ENCODE measurements around the gene ILK. TPM values are rescaled to one million over a fixed set of nuclear protein-coding genes. Genes with fewer than 3 reads are reported as not detected.

The ILK gene
- total RNA-seq, 4 donors from 2014 or later = 159 to 211 (median 169) TPM

DNA sequence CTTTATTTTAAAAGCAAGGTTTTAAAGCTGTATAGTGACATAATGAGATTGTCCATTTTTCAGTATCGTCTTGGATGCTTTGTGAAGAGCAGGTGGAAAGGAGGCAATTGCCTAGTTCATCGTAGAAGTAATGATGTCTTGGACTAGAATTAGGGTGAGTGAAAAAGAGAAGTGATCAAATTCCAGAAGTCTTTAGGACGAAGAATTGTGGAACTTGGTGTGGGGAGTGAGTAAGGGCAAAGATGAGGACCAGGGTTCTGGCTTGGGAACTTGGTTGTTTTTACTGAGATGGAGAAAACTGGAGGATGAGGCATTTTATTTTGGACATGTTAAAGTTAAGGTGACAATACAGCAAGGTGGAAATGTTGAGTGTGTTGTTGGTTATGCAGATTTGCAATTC lies 1.2 kb downstream of the ILK start:
- WGBS, 2 donors (ENCODE audit: low coverage in 1 of 2) = 15 to 18% methylated on average over 3 of the region's 3 CpGs

DNA sequence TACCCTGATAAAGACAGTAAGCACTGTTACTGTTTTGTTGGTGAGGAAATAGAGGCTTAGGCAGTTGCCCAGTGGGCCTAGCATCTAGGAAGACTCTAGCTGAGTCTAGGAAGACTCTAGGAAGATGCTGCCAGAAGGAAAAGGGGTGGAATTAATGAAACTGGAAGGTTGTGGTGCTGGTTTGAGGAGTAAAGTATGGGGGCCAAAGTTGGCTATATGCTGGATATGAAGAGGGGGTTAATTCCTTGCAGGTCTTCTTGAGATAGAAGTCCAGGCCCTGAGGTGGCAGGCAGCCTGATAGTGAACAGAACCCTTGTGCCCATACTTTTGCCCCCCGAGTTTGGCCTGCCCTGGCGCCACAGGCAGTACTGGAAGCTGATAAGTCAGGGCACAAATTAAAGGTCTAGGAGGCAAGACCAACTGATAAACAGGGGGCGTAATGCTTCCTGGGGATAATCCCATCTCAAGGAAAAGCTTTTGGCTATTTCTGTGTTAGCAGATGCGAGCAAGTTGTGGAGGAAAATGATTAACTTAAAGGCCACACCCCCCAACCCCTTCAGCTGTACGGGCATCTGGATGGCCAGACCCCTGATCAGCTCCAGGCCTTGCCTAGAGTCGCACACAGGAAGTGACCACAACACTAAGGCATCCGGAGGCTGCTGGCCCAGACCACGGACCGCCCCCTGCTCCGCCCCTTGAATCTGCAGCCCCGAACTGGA lies 3.1 kb downstream of the ILK start:
- H3K36me3 ChIP-seq = peaks cover 0 to 25% (median 9%) of the 10 kb centered on the region in 4 donors
- peaks cover 45 to 86% (median 63%) of the 10 kb centered on the region in 4 donors for H3K4me1 ChIP-seq
- 0 to 11% methylated on average over 2 to 11 of the region's 11 CpGs for WGBS, 2 donors (ENCODE audit: low coverage in 1 of 2)
- in situ Hi-C loops (cut with MboI; ENCODE audit: low pct_ligation_motif_present in 1 of 4, low pct_unique_long_range_greater_than_20kb in 1 of 4, low sequenced_read_pairs in 3 of 4) = loop anchor here in 2 of 4 donors (10.0 kb wide), 2 partner anchors 132 to 222 kb away; partner anchors contain the start of gene TRIM3 (in 1 of the 2)
- H3K9me3 ChIP-seq = no peaks in the 10 kb centered on the region
- TF ChIP-seq POLR2AphosphoS5 (IDR thresholded peaks at IDR 0.05) (peak; percentile 87 to 92 (median 90)), POLR2A (IDR thresholded peaks at IDR 0.05) (peak; percentile 59)
- TF ChIP-seq, protein P1, sequence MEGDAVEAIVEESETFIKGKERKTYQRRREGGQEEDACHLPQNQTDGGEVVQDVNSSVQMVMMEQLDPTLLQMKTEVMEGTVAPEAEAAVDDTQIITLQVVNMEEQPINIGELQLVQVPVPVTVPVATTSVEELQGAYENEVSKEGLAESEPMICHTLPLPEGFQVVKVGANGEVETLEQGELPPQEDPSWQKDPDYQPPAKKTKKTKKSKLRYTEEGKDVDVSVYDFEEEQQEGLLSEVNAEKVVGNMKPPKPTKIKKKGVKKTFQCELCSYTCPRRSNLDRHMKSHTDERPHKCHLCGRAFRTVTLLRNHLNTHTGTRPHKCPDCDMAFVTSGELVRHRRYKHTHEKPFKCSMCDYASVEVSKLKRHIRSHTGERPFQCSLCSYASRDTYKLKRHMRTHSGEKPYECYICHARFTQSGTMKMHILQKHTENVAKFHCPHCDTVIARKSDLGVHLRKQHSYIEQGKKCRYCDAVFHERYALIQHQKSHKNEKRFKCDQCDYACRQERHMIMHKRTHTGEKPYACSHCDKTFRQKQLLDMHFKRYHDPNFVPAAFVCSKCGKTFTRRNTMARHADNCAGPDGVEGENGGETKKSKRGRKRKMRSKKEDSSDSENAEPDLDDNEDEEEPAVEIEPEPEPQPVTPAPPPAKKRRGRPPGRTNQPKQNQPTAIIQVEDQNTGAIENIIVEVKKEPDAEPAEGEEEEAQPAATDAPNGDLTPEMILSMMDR (IDR thresholded peaks at IDR 0.05) = no peak
- peak overlapping the region; percentile 96 to 99 (median 97) for H3K27ac ChIP-seq
- peak; percentile 90 for DNase-seq
- peak overlapping the region in 2 of 4 donors; percentile 6 to 85 for H3K4me3 ChIP-seq
- no peaks in the 10 kb centered on the region for H3K27me3 ChIP-seq
- intact Hi-C loops (cut with DNase I; ENCODE audit: low total_unique reads) = no loop called here

More for the DNA sequence above, 1.2 kb downstream of the ILK start:
- Histone ChIP-seq H3K27ac (peak overlapping the region; percentile 96 to 99 (median 97)), H3K4me1 (peaks cover 38 to 68% (median 49%) of the 10 kb centered on the region in 4 donors), H3K9me3 (no peaks in the 10 kb centered on the region), H3K4me3 (peak overlapping the region; percentile 78 to 90 (median 88)), H3K36me3 (peaks cover 0 to 27% (median 14%) of the 10 kb centered on the region in 4 donors), H3K27me3 (no peaks in the 10 kb centered on the region)
- TF ChIP-seq POLR2AphosphoS5 (IDR thresholded peaks at IDR 0.05) (no peak), EP300 (IDR thresholded peaks at IDR 0.05; ENCODE audit: low read depth) (no peak), POLR2A (IDR thresholded peaks at IDR 0.05) (no peak)
- TF ChIP-seq, protein P1 (IDR thresholded peaks at IDR 0.05) = no peak
- DNase-seq = no peak
- intact Hi-C loops (cut with DNase I; ENCODE audit: low total_unique reads) = no loop called here
- in situ Hi-C loops (cut with MboI; ENCODE audit: low pct_ligation_motif_present in 1 of 4, low pct_unique_long_range_greater_than_20kb in 1 of 4, low sequenced_read_pairs in 3 of 4) = loop anchor here in 2 of 4 donors (10.0 kb wide), 2 partner anchors 130 to 220 kb away; partner anchors contain the start of gene TRIM3 (in 1 of the 2)

DNA sequence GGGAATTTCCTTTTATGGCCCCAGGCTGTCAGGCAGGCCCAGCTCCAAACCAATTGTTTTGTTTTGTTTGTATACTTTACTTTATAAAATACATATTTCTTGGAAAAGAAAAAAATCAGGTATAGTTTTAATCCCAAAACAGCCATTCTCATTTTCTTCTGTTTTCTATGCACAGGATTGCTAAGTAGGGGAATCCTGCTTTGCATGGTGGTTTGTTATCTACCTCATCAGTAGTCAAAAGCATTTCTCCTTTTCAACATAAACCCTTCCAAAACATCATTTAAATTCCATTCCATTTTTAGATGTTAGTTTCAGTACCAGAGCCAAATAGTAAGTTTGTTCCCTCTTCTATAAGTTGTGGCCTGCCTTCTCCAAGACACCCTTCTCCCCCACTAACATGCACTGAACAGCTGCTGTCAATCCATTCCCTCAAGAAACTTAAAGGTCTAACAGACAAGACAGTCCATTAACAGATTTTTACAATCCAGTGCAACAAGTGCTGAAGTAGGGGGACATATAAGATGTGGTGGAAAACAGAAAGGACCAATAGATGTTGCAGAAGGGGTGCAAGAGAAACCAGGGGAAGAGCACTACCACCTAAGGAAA lies 3.7 kb downstream of the ILK start:
- in situ Hi-C loops (cut with MboI; ENCODE audit: low pct_ligation_motif_present in 1 of 4, low pct_unique_long_range_greater_than_20kb in 1 of 4, low sequenced_read_pairs in 3 of 4) = loop anchor here in 2 of 4 donors (10.0 kb wide), 2 partner anchors 132 to 222 kb away; partner anchors contain the start of gene TRIM3 (in 1 of the 2)
- peak overlapping the region in 2 of 4 donors; percentile 6 to 85 for H3K4me3 ChIP-seq
- DNase-seq = no peak
- H3K36me3 ChIP-seq = peaks cover 0 to 25% (median 9%) of the 10 kb centered on the region in 4 donors
- H3K27me3 ChIP-seq = no peaks in the 10 kb centered on the region
- H3K4me1 ChIP-seq = peaks cover 40 to 79% (median 57%) of the 10 kb centered on the region in 4 donors
- peak overlapping the region; percentile 96 to 99 (median 97) for H3K27ac ChIP-seq
- intact Hi-C loops (cut with DNase I; ENCODE audit: low total_unique reads) = no loop called here
- H3K9me3 ChIP-seq = no peaks in the 10 kb centered on the region
- TF ChIP-seq POLR2A (IDR thresholded peaks at IDR 0.05) (no peak), EP300 (IDR thresholded peaks at IDR 0.05; ENCODE audit: low read depth) (no peak), POLR2AphosphoS5 (IDR thresholded peaks at IDR 0.05) (no peak)
- TF ChIP-seq, protein P1 (IDR thresholded peaks at IDR 0.05) = no peak

DNA sequence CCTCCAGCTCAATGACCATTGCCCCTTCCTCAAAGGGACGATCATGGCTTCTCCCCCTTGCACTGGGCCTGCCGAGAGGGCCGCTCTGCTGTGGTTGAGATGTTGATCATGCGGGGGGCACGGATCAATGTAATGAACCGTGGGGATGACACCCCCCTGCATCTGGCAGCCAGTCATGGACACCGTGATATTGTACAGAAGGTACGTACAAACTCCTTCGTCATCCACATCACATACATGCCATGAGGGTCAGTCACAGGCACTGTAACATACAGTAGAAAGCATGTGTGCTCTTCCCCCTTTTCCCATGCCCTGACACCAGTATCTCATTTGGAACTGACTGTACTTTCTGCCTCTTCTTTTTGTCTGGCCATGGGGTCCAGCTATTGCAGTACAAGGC lies 4.4 kb downstream of the ILK start:
- peaks cover 37 to 74% (median 54%) of the 10 kb centered on the region in 4 donors for H3K4me1 ChIP-seq
- H3K27me3 ChIP-seq = no peaks in the 10 kb centered on the region
- TF ChIP-seq EP300 (IDR thresholded peaks at IDR 0.05; ENCODE audit: low read depth) = no peak
- peak in 2 of 3 donors; percentile 28 to 33 for TF ChIP-seq POLR2AphosphoS5 (IDR thresholded peaks at IDR 0.05)
- no peak overlapping the region for H3K4me3 ChIP-seq
- no peak for DNase-seq
- in situ Hi-C loops (cut with MboI; ENCODE audit: low pct_ligation_motif_present in 1 of 4, low pct_unique_long_range_greater_than_20kb in 1 of 4, low sequenced_read_pairs in 3 of 4) (loop anchor here in 2 of 4 donors (10.0 kb wide), 2 partner anchors 133 to 223 kb away; partner anchors contain the start of gene TRIM3 (in 1 of the 2)), intact Hi-C loops (cut with DNase I; ENCODE audit: low total_unique reads) (no loop called here)
- peak overlapping the region; percentile 96 to 99 (median 97) for H3K27ac ChIP-seq
- no peaks in the 10 kb centered on the region for H3K9me3 ChIP-seq
- peaks cover 0 to 25% (median 9%) of the 10 kb centered on the region in 4 donors for H3K36me3 ChIP-seq
- 94% methylated on average over 9 of the region's 9 CpGs; no CpG with 5 or more reads in 1 of the 2 donors for WGBS, 2 donors (ENCODE audit: low coverage in 1 of 2)
